ENCODE results near the gene MXD3. TPM values are rescaled to one million over a fixed set of nuclear protein-coding genes. Genes with fewer than 3 reads are reported as not detected.
"Not testable (repeated sequence)": the region's sequence is repeated elsewhere in the genome, so short reads cannot be mapped to it uniquely, and the experiment has no call there.

The MXD3 gene, protein sequence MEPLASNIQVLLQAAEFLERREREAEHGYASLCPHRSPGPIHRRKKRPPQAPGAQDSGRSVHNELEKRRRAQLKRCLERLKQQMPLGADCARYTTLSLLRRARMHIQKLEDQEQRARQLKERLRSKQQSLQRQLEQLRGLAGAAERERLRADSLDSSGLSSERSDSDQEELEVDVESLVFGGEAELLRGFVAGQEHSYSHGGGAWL
- total RNA-seq = 5.7 TPM

DNA sequence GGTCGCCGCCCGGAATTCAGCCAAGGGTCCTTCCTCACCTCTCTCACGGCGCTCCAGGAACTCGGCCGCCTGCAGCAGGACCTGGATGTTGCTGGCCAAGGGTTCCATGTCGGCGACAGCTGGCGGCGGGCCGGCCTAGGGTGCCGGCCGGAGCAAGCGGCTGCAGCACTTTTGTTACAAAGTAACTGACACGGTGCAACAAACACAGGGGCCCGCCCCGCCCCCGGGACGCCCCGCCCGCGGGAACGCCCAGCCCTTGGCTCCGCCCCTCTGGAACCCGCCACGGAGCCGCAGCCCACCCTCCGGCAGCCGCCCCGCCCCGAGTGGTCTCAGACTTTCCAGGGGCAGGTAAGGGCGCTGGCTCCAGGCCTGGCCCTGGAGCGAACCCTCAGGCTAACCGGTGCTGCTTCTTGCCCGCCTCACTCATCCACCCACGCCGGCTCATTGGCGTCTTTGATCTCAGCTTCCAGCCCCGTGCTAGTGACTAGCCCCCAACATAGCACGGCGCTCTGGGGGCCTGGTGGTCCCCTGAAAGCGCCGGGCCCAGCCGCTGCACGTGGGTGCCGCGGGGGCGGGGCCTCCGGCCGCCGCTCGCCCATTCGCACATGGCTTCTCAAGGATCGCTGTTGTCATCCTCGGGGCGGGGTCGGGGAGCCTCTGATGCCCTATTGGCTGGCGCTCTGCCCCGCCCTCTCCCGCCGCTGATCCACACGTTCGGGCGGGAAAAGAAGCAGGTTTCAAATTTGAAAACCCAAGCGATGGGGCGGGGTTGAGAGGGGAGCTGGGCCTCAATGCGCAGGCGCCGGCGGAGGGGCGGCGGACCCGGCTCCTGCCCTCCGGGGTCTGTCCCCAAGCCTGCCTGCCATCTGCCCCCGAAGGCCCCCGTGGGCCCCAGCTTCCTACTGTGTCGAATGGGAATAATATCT, at the start of gene MXD3:
MXD3 (minus strand) TSS at position 176 of the 926 bp plus-strand sequence; CDS start at position 108, 68 bp downstream.
- H3K4me3 ChIP-seq (ENCODE audit: low read length in 3 of 3) = peak within 1 kb of the TSS; percentile 68 to 82 (median 76)
- H3K36me3 ChIP-seq (ENCODE audit: control insufficient read depth in 3 of 3, insufficient read depth in 3 of 3, low read length in 3 of 3) = peaks cover 1 to 5% (median 4%) of the 10 kb centered on the region in 3 donors
- H3K27ac ChIP-seq (ENCODE audit: low read depth, low read length) = peak within 1 kb of the TSS; percentile 30
- no peaks in the 10 kb centered on the region for H3K9me3 ChIP-seq (ENCODE audit: control insufficient read depth in 3 of 3, low read length in 3 of 3)
- no peaks in the 10 kb centered on the region for H3K27me3 ChIP-seq (ENCODE audit: control insufficient read depth in 3 of 3, insufficient read depth in 3 of 3, low read length in 3 of 3)
- H3K9ac ChIP-seq (ENCODE audit: low read depth in 1 of 3, low read length in 3 of 3) = peak within 1 kb of the TSS in 2 of 3 donors; percentile 45 to 53
- peaks cover 20 to 45% (median 27%) of the 10 kb centered on the region in 3 donors for H3K4me1 ChIP-seq (ENCODE audit: control insufficient read depth in 3 of 3, insufficient read depth in 3 of 3, low read length in 3 of 3)

DNA sequence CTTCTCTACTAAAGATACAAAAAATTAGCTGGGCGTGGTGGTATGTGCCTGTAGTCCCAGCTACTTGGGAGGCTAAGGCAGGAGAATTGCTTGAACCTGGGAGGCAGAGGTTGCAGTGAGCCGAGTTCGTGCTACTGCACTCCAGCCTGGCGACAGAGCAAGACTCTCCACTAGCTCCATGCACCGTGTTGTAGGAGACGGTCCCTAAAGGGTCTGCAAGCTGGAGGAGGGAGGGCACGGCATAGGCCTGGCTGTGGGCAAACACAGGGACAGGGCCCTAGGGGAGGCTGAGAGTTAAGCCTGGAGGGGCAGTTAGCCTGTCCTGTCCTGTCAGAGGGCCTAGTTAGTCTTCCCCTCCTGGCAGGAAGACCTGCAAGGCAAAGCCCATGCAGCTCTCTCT, 49.0 kb upstream of the MXD3 start:
- H3K4me1 ChIP-seq (ENCODE audit: control insufficient read depth in 3 of 3, insufficient read depth in 3 of 3, low read length in 3 of 3) = peaks cover 29 to 40% (median 38%) of the 10 kb centered on the region in 3 donors
- H3K36me3 ChIP-seq (ENCODE audit: control insufficient read depth in 3 of 3, insufficient read depth in 3 of 3, low read length in 3 of 3); H3K9ac ChIP-seq (ENCODE audit: low read depth in 1 of 3, low read length in 3 of 3); H3K27me3 ChIP-seq (ENCODE audit: control insufficient read depth in 3 of 3, insufficient read depth in 3 of 3, low read length in 3 of 3); H3K9me3 ChIP-seq (ENCODE audit: control insufficient read depth in 3 of 3, low read length in 3 of 3); H3K27ac ChIP-seq (ENCODE audit: low read depth, low read length); H3K4me3 ChIP-seq (ENCODE audit: low read length in 3 of 3): not testable (repeated sequence)

DNA sequence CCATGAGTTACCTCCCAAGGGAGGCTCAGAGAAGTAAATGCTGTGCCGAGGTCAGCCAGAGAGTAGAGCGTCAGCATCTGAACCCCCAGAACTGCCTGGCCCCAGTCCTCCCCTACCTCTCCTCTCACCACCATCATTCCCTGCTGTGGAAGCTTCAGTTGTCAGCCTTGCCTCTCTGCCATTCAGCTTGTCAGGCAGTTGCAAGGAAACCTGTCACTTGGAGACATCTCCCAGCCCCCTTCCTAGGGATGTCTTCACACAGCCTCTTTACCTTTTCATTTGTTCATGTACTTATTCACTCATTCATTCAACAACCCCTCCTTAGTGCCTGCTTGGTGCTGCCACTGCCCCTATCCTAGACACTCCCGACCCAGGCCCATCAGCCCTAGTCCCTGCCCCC, 48.2 kb upstream of the MXD3 start:
- Histone ChIP-seq H3K27me3 (ENCODE audit: control insufficient read depth in 3 of 3, insufficient read depth in 3 of 3, low read length in 3 of 3) (no peaks in the 10 kb centered on the region), H3K4me1 (ENCODE audit: control insufficient read depth in 3 of 3, insufficient read depth in 3 of 3, low read length in 3 of 3) (peaks cover 29 to 40% (median 38%) of the 10 kb centered on the region in 3 donors), H3K4me3 (ENCODE audit: low read length in 3 of 3) (no peak overlapping the region), H3K36me3 (ENCODE audit: control insufficient read depth in 3 of 3, insufficient read depth in 3 of 3, low read length in 3 of 3) (no peaks in the 10 kb centered on the region), H3K9me3 (ENCODE audit: control insufficient read depth in 3 of 3, low read length in 3 of 3) (no peaks in the 10 kb centered on the region), H3K27ac (ENCODE audit: low read depth, low read length) (no peak overlapping the region), H3K9ac (ENCODE audit: low read depth in 1 of 3, low read length in 3 of 3) (no peak overlapping the region)

DNA sequence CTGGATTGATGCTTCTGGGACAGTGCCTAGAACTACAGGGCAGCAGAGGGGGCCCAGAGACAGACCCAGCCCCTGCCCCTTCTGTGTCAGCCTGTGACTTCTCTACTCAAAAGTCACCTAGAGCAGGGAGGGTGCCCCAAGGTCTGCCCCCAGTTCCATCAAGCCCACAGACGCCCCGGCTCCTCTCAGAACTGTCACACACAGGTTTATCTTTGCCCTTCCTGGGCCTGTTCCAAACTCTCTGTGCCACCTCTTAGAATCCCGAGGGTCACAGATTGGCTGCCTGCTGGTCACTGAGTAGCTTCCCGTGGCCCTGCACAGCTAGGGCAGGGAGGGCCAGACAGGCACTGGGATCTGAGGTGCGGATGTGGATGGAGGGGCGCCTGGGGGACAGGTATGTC, 47.8 kb upstream of the MXD3 start:
- Histone ChIP-seq H3K9me3 (ENCODE audit: control insufficient read depth in 3 of 3, low read length in 3 of 3) (no peaks in the 10 kb centered on the region), H3K9ac (ENCODE audit: low read depth in 1 of 3, low read length in 3 of 3) (peak overlapping the region in 2 of 3 donors; percentile 20 to 50), H3K4me3 (ENCODE audit: low read length in 3 of 3) (no peak overlapping the region), H3K27me3 (ENCODE audit: control insufficient read depth in 3 of 3, insufficient read depth in 3 of 3, low read length in 3 of 3) (no peaks in the 10 kb centered on the region), H3K36me3 (ENCODE audit: control insufficient read depth in 3 of 3, insufficient read depth in 3 of 3, low read length in 3 of 3) (no peaks in the 10 kb centered on the region), H3K27ac (ENCODE audit: low read depth, low read length) (no peak overlapping the region), H3K4me1 (ENCODE audit: control insufficient read depth in 3 of 3, insufficient read depth in 3 of 3, low read length in 3 of 3) (peaks cover 29 to 40% (median 38%) of the 10 kb centered on the region in 3 donors)

DNA sequence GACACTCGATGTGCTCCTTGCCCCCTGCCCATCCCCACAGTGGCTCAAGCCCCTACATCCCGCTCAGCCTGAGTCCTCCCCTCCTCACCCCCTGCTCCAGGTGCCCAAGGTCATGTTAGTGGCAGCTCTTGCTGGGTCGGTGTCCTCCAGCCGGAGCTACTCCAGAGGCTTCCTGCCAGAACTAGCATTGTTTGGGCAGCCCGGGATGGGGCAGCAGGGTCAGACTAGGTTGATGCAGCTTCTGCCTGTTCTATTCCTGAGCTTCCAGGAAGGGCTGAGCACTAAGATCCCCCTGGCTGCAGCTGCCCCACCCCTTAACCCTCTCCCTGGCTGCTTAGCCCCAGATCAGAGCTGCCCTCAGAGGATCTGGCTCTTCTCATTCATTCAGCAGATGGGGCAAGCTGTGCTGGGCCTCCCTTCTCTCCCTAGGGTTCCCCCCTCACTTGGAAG, 46.7 kb upstream of the MXD3 start:
- peaks cover 26 to 36% (median 34%) of the 10 kb centered on the region in 3 donors for H3K4me1 ChIP-seq (ENCODE audit: control insufficient read depth in 3 of 3, insufficient read depth in 3 of 3, low read length in 3 of 3)
- H3K9ac ChIP-seq (ENCODE audit: low read depth in 1 of 3, low read length in 3 of 3) = peak overlapping the region; percentile 42 to 59 (median 50)
- no peaks in the 10 kb centered on the region for H3K27me3 ChIP-seq (ENCODE audit: control insufficient read depth in 3 of 3, insufficient read depth in 3 of 3, low read length in 3 of 3)
- no peaks in the 10 kb centered on the region for H3K9me3 ChIP-seq (ENCODE audit: control insufficient read depth in 3 of 3, low read length in 3 of 3)
- peak overlapping the region; percentile 41 to 58 (median 50) for H3K4me3 ChIP-seq (ENCODE audit: low read length in 3 of 3)
- H3K27ac ChIP-seq (ENCODE audit: low read depth, low read length) = no peak overlapping the region
- H3K36me3 ChIP-seq (ENCODE audit: control insufficient read depth in 3 of 3, insufficient read depth in 3 of 3, low read length in 3 of 3) = no peaks in the 10 kb centered on the region

DNA sequence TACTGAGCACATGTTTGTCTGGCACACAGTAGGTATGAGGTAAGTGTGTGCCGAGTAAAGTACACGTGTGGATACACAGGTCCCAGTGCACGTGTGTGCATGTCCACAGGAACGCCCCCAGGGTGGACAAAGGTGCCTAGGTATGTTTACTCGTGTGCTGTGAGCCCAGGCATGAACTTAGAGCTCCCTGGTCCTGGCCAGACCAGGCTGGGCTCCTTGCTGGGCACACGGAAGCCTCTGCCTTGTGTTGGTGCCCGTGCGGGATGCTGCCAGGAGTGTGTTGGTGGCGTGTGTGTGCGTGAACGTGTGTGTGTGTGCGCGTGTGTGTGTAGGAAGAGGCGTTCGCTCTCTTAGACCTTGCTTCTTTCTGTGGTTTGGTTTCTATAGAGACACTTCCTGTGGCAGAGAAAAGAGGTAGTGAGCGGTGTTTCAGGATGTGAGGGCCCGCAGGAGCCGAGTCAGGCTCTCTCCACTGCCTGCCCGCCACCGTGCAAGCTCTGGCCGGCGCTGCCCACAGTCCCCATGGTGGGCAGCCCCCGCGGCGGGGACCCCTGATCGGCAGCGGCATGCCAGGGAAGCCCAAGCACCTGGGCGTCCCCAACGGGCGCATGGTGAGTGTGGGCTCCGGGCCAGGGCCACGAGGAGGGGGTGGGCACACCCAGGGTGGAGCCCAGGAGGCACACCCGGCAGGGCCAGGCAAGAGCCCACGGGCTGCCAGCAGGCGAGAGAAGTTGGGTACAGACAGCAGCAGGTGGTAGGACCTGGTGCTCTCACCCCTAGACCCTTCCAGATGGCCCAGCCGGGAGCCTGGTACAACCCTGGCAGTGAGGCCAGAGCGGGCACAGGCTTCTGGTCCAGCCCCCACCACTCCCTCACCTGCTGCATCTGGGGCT, 46.0 kb upstream of the MXD3 start, which contains the start of gene RGS14:
RGS14 (plus strand) TSS at position 466 of the 893 bp plus-strand sequence; CDS start at position 567, 101 bp downstream.
- H3K27ac ChIP-seq (ENCODE audit: low read depth, low read length) = no peak within 1 kb of the TSS
- peak within 1 kb of the TSS; percentile 42 to 59 (median 50) for H3K9ac ChIP-seq (ENCODE audit: low read depth in 1 of 3, low read length in 3 of 3)
- peaks cover 20 to 34% (median 29%) of the 10 kb centered on the region in 3 donors for H3K4me1 ChIP-seq (ENCODE audit: control insufficient read depth in 3 of 3, insufficient read depth in 3 of 3, low read length in 3 of 3)
- no peaks in the 10 kb centered on the region for H3K9me3 ChIP-seq (ENCODE audit: control insufficient read depth in 3 of 3, low read length in 3 of 3)
- no peaks in the 10 kb centered on the region for H3K27me3 ChIP-seq (ENCODE audit: control insufficient read depth in 3 of 3, insufficient read depth in 3 of 3, low read length in 3 of 3)
- H3K4me3 ChIP-seq (ENCODE audit: low read length in 3 of 3) = peak within 1 kb of the TSS; percentile 41 to 58 (median 50)
- H3K36me3 ChIP-seq (ENCODE audit: control insufficient read depth in 3 of 3, insufficient read depth in 3 of 3, low read length in 3 of 3) = no peaks in the 10 kb centered on the region

DNA sequence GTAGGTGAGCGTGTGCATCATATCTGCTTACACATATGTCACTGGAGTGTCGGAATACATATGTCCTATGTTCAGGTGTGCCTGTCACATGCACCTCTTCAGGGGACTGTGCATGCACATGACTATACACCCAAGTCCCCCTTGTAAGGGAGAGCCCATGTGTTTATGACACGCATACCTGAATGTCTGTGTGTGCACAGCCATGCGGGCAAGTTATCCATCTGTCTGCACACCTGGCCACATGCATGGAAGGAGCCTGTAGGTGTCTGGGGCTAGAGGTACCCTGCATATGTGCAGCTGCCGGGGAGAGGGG, 45.4 kb upstream of the MXD3 start:
- peaks cover 18 to 36% (median 30%) of the 10 kb centered on the region in 3 donors for H3K4me1 ChIP-seq (ENCODE audit: control insufficient read depth in 3 of 3, insufficient read depth in 3 of 3, low read length in 3 of 3)
- H3K36me3 ChIP-seq (ENCODE audit: control insufficient read depth in 3 of 3, insufficient read depth in 3 of 3, low read length in 3 of 3) = no peaks in the 10 kb centered on the region
- H3K9ac ChIP-seq (ENCODE audit: low read depth in 1 of 3, low read length in 3 of 3) = no peak overlapping the region
- H3K27ac ChIP-seq (ENCODE audit: low read depth, low read length) = no peak overlapping the region
- H3K9me3 ChIP-seq (ENCODE audit: control insufficient read depth in 3 of 3, low read length in 3 of 3) = no peaks in the 10 kb centered on the region
- no peaks in the 10 kb centered on the region for H3K27me3 ChIP-seq (ENCODE audit: control insufficient read depth in 3 of 3, insufficient read depth in 3 of 3, low read length in 3 of 3)
- no peak overlapping the region for H3K4me3 ChIP-seq (ENCODE audit: low read length in 3 of 3)

DNA sequence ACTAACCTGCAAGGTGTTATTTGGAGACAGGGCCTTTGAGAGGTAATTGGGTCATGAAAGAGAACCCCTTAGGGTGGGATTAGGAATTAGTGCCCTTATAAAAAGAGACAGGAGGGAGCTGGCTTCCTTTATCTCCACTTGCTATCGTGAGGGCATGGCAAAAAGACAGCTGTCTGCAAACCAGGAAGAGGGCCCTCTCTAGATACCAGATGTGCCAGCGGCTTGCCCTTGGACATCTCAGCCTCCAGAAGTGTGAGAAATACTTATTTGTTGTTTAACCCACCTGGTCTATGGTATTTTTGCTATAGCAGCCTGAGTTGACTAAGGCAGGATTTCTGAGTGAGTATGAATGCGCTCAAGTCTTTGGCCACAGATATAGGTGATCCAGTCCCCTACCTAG, 45.0 kb upstream of the MXD3 start:
- no peaks in the 10 kb centered on the region for H3K36me3 ChIP-seq (ENCODE audit: control insufficient read depth in 3 of 3, insufficient read depth in 3 of 3, low read length in 3 of 3)
- H3K27ac ChIP-seq (ENCODE audit: low read depth, low read length) = no peak overlapping the region
- H3K27me3 ChIP-seq (ENCODE audit: control insufficient read depth in 3 of 3, insufficient read depth in 3 of 3, low read length in 3 of 3) = no peaks in the 10 kb centered on the region
- no peak overlapping the region for H3K4me3 ChIP-seq (ENCODE audit: low read length in 3 of 3)
- H3K9me3 ChIP-seq (ENCODE audit: control insufficient read depth in 3 of 3, low read length in 3 of 3) = no peaks in the 10 kb centered on the region
- peaks cover 18 to 39% (median 33%) of the 10 kb centered on the region in 3 donors for H3K4me1 ChIP-seq (ENCODE audit: control insufficient read depth in 3 of 3, insufficient read depth in 3 of 3, low read length in 3 of 3)
- no peak overlapping the region for H3K9ac ChIP-seq (ENCODE audit: low read depth in 1 of 3, low read length in 3 of 3)

DNA sequence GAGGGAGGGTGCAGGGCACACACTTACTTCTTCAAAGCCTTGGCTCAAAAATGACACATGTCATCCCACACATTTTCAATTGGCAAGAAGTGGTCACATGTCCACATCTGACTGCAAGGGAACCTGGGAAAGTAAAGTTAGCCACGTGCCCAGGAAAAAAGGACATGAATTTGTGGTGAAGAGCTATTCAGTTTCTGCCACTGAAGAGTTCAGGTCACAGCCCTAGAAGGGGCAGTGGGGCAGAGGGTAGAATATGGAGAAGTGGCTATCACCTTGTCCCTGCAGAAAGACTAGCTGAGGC, 44.1 kb upstream of the MXD3 start:
- no peak overlapping the region for H3K9ac ChIP-seq (ENCODE audit: low read depth in 1 of 3, low read length in 3 of 3)
- H3K27me3 ChIP-seq (ENCODE audit: control insufficient read depth in 3 of 3, insufficient read depth in 3 of 3, low read length in 3 of 3) = no peaks in the 10 kb centered on the region
- H3K27ac ChIP-seq (ENCODE audit: low read depth, low read length) = no peak overlapping the region
- no peaks in the 10 kb centered on the region for H3K9me3 ChIP-seq (ENCODE audit: control insufficient read depth in 3 of 3, low read length in 3 of 3)
- H3K4me1 ChIP-seq (ENCODE audit: control insufficient read depth in 3 of 3, insufficient read depth in 3 of 3, low read length in 3 of 3) = peaks cover 23 to 42% (median 37%) of the 10 kb centered on the region in 3 donors
- H3K36me3 ChIP-seq (ENCODE audit: control insufficient read depth in 3 of 3, insufficient read depth in 3 of 3, low read length in 3 of 3) = peaks cover 0 to 2% (median 0%) of the 10 kb centered on the region in 3 donors
- no peak overlapping the region for H3K4me3 ChIP-seq (ENCODE audit: low read length in 3 of 3)

All from skeletal muscle tissue (tissue), 4 donors.